Esophagus muscularis mucosa (tissue), 4 donors: ENCODE measurements around the gene XYLT1. TPM values are rescaled to one million over a fixed set of nuclear protein-coding genes. Genes with fewer than 3 reads are reported as not detected.

Experiments used
- DNase-seq: peaks from one replicate; pipeline ENCODE4 v3.0.0-alpha.2; 2017; ENCODE audit errors: extremely low spot score
- H3K27ac ChIP-seq, 4 donors: fragments of 200-600 bp; sonication (generic); replicated peaks in 1 of 4; 1 replicate in 3 of 4; 2 replicates in 1 of 4; pipeline ENCODE4 v1.5.1; 2016 to 2019; ENCODE audit warnings: mild to moderate bottlenecking in 1 of 4
- H3K27me3 ChIP-seq, 4 donors: fragments of 200-600 bp; sonication (generic); one replicate each; pipeline versions ENCODE4 v1.5.1 to v1.6.0; 2016 to 2019
- H3K36me3 ChIP-seq, 4 donors: fragments of 200-600 bp; sonication (generic); one replicate each; pipeline ENCODE4 v1.5.1; 2016 to 2019
- H3K4me1 ChIP-seq, 4 donors: fragments of 200-600 bp; sonication (generic); one replicate each; pipeline ENCODE4 v1.5.1; 2016 to 2019
- H3K4me3 ChIP-seq, 4 donors: fragments of 200-600 bp; sonication (generic); 1 replicate in 2 of 4; 2 replicates in 2 of 4; pipeline ENCODE4 v1.5.1; 2016 to 2019; ENCODE audit warnings: mild to moderate bottlenecking in 4 of 4, moderate library complexity in 1 of 4
- H3K9me3 ChIP-seq, 4 donors: fragments of 200-600 bp; sonication (generic); 1 replicate in 3 of 4; 2 replicates in 1 of 4; pipeline ENCODE4 v1.5.1; 2016 to 2019
- EP300 ChIP-seq: sonication (generic); formaldehyde crosslinking; IDR thresholded peaks from one replicate; pipeline ENCODE4 v1.6.1; 2017; ENCODE audit warnings: antibody characterized with exemption
- POLR2A ChIP-seq: fragments of 450-650 bp; IDR thresholded peaks from one replicate; pipeline ENCODE4 v1.6.1; 2017; ENCODE audit warnings: antibody characterized with exemption, moderate library complexity, mild to moderate bottlenecking, low read depth
- POLR2AphosphoS5 ChIP-seq, 2 donors: sonication (generic); formaldehyde crosslinking; IDR thresholded peaks; one replicate each; pipeline ENCODE4 v1.6.1; 2017; ENCODE audit warnings: antibody characterized with exemption in 2 of 2
- WGBS: methylation state at CpG from one replicate; pipeline ENCODE4 v1.1.5; 2018; 5-methylcytosine and 5-hydroxymethylcytosine counted together
- intact Hi-C: fragments of 100-400 bp; cut with DNase I; formaldehyde crosslinking; loops from one replicate; pipeline ENCODE4 v1.15.1; 2023
- total RNA-seq, 4 donors: library from RNA; depleted of rRNA; stranded (reverse); fragments of >200 nt; gene quantifications; one replicate each; pipeline versions ENCODE4 v1.1.0 to v1.2.1, GENCODE V29; 2016
- TF ChIP-seq, protein P1 (sequence below), 3 experiments: fragments of 200-600 bp in 2 of 3; fragments of 450-650 bp in 1 of 3; sonication (generic) in 2 of 3; IDR thresholded peaks; one replicate each; pipeline ENCODE4 v1.5.1; 2017 to 2019; ENCODE audit warnings: antibody characterized with exemption in 3 of 3, mild to moderate bottlenecking in 2 of 3, moderate library complexity in 1 of 3

XYLT1 gene
- total RNA-seq, 4 donors from 2014 or later: 25.2 to 57.1 (median 33.5) TPM

DNA sequence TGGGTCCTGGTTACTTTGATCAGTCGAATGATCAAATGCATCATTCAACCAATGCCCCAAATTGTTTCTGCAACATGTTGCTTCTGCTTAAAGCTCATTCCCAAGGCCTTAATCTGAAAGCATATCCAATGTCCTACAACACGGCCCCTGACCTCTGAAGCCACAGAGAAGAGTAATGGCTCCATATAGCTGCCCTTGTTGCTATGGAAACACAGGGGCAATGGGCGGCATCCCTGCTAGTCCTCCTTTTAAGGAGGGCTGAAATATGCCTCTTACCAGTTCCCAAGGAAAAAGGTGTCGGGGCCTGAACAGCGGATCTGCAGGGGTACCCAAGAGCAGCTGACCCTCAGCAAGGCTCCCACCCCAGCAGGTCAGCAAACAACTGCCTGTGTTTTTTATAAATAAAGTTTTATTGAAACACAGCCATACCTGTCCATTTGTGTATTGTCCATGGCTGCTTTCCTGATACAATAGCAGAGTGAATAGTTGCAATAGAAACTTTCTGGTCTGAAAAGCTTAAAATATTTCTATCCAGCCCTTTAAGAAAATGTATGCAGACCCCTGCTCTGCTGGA, 210.4 kb downstream of the XYLT1 start:
- peaks cover 0 to 14% (median 2%) of the 10 kb centered on the region in 4 donors for H3K36me3 ChIP-seq
- intact Hi-C loops: no loop called here
- H3K9me3 ChIP-seq: no peaks in the 10 kb centered on the region
- TF ChIP-seq EP300: no peak
- TF ChIP-seq POLR2AphosphoS5 (IDR thresholded peaks at IDR 0.05): no peak
- TF ChIP-seq, protein P1, sequence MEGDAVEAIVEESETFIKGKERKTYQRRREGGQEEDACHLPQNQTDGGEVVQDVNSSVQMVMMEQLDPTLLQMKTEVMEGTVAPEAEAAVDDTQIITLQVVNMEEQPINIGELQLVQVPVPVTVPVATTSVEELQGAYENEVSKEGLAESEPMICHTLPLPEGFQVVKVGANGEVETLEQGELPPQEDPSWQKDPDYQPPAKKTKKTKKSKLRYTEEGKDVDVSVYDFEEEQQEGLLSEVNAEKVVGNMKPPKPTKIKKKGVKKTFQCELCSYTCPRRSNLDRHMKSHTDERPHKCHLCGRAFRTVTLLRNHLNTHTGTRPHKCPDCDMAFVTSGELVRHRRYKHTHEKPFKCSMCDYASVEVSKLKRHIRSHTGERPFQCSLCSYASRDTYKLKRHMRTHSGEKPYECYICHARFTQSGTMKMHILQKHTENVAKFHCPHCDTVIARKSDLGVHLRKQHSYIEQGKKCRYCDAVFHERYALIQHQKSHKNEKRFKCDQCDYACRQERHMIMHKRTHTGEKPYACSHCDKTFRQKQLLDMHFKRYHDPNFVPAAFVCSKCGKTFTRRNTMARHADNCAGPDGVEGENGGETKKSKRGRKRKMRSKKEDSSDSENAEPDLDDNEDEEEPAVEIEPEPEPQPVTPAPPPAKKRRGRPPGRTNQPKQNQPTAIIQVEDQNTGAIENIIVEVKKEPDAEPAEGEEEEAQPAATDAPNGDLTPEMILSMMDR (IDR thresholded peaks at IDR 0.05): no peak
- TF ChIP-seq POLR2A: no peak
- no peaks in the 10 kb centered on the region for H3K27me3 ChIP-seq
- WGBS: 92% methylated on average over 5 of the region's 5 CpGs
- no peak overlapping the region for H3K4me3 ChIP-seq
- DNase-seq: no peak
- H3K27ac ChIP-seq: no peak overlapping the region
- peaks cover 0 to 14% (median 7%) of the 10 kb centered on the region in 4 donors for H3K4me1 ChIP-seq

GRCh38 chr16:17259751-17260270, 210.9 kb downstream of the XYLT1 start:
- no peak overlapping the region for H3K27ac ChIP-seq
- DNase-seq: no peak
- H3K4me1 ChIP-seq: peaks cover 0 to 14% (median 7%) of the 10 kb centered on the region in 4 donors
- no peak for TF ChIP-seq EP300
- TF ChIP-seq POLR2A: no peak
- no peak for TF ChIP-seq POLR2AphosphoS5 (IDR thresholded peaks at IDR 0.05)
- TF ChIP-seq, protein P1 (IDR thresholded peaks at IDR 0.05): no peak
- H3K27me3 ChIP-seq: no peaks in the 10 kb centered on the region
- intact Hi-C loops: no loop called here
- peaks cover 0 to 14% (median 2%) of the 10 kb centered on the region in 4 donors for H3K36me3 ChIP-seq
- no peak overlapping the region for H3K4me3 ChIP-seq
- WGBS: 66% methylated on average over 6 of the region's 6 CpGs
- H3K9me3 ChIP-seq: no peaks in the 10 kb centered on the region

DNA sequence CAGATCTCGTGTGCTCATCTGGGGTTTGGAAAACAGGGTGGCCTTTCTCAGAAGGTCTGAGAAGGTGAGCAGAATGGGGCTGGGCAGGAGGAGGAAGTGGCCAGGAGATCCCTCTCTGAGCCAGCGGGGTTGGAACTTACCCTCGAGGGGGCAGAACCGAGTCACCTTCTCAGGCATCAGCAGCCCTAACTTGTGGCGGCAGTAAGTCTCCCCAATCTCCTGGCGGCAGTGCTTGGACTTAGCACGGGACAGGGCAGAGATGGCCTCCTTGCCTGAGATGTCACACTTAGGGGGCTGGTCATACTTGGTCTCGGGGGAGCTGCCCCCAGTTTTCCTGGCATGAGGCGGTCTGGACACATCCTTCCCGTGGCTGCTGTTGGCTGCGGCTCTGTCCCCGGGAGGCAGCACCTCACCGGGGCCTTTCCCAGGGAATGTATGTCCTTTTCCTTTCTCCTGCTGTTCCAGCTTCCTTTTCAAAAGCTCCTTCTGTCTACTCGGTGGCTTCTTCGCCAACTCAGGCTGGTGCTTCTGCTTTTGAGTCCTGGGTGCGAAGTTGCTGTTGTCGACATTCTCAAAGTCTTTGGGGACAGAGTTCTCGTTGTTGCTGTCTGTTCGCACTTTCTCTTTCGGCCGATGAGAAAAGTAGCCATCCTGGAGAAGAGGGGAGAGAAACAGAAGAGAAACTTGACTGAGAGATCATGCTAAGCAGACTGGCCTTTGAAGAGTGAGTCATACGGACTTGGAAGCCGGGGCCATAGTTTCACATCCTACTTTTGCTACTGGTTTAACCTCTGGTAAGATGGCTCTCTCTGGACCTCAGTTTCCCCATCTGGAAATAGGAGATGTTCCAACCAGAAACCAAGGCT, 211.7 kb downstream of the XYLT1 start:
- H3K27ac ChIP-seq: peak overlapping the region in 2 of 4 donors; percentile 1 to 43
- H3K27me3 ChIP-seq: no peaks in the 10 kb centered on the region
- peak overlapping the region in 2 of 4 donors; percentile 6 to 27 for H3K4me3 ChIP-seq
- WGBS: 84% methylated on average over 23 of the region's 23 CpGs
- H3K4me1 ChIP-seq: peaks cover 0 to 14% (median 7%) of the 10 kb centered on the region in 4 donors
- H3K36me3 ChIP-seq: peaks cover 0 to 14% (median 2%) of the 10 kb centered on the region in 4 donors
- no peaks in the 10 kb centered on the region for H3K9me3 ChIP-seq
- intact Hi-C loops: no loop called here
- no peak for DNase-seq
- no peak for TF ChIP-seq POLR2AphosphoS5 (IDR thresholded peaks at IDR 0.05)
- TF ChIP-seq POLR2A: no peak

DNA sequence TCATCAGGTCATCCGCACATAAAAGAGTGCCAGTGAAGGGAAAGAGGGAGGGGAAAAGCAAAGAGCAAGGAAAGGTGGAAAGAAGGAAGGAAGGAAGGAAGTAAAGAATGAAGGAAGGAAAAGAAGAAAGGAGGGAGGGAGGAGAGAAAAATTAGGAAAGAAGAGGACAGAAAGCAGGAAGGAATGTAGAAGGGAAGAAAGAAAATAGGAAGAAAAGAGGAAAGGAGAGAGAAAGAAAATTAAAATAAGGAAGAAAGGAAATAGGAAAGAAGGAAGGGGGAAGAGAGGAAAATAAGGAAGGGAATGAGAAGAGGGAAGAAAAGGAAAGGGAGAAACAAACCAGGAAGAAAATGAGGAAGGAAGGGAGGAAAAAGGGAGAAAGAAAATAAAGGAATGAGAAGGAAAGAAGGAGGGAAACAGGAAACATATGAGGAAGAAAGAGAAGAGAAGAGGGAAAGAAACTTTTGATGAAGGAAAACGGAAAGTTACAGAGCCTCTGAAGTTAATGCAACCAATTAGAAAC, 212.6 kb downstream of the XYLT1 start:
- no peak overlapping the region for H3K4me3 ChIP-seq
- 96% methylated on average over 2 of the region's 2 CpGs for WGBS
- TF ChIP-seq, protein P1 (IDR thresholded peaks at IDR 0.05): no peak
- TF ChIP-seq POLR2A: no peak
- TF ChIP-seq EP300: no peak
- TF ChIP-seq POLR2AphosphoS5 (IDR thresholded peaks at IDR 0.05): no peak
- intact Hi-C loops: no loop called here
- H3K36me3 ChIP-seq: peaks cover 0 to 14% (median 2%) of the 10 kb centered on the region in 4 donors
- no peak for DNase-seq
- H3K27ac ChIP-seq: no peak overlapping the region
- H3K27me3 ChIP-seq: no peaks in the 10 kb centered on the region
- H3K4me1 ChIP-seq: peaks cover 0 to 14% (median 7%) of the 10 kb centered on the region in 4 donors
- no peaks in the 10 kb centered on the region for H3K9me3 ChIP-seq
